ENCODE results near the gene ERBB4.

DNA sequence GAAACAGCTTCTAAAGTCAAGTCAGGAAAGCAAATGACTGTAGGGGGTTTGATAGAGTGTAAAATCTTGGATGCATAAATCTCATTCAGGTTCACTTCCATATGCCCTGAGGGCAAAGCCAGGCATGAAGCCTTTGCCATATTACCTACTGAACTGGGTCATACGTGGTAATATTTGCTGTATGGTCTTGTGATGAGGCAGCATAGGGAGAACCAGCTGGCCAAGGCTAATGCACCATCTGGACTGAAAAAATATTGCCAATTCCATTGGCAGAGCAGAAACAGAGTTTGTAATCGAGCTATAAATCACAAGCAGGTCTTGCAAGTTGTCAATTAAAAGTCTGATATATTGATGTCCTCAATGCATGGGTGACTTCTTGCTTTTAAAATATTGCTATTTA is 243.8 kb downstream of the ERBB4 start:
- no peak for TF ChIP-seq POLR2A (IDR thresholded peaks at IDR 0.05)
- TF ChIP-seq, protein P1, sequence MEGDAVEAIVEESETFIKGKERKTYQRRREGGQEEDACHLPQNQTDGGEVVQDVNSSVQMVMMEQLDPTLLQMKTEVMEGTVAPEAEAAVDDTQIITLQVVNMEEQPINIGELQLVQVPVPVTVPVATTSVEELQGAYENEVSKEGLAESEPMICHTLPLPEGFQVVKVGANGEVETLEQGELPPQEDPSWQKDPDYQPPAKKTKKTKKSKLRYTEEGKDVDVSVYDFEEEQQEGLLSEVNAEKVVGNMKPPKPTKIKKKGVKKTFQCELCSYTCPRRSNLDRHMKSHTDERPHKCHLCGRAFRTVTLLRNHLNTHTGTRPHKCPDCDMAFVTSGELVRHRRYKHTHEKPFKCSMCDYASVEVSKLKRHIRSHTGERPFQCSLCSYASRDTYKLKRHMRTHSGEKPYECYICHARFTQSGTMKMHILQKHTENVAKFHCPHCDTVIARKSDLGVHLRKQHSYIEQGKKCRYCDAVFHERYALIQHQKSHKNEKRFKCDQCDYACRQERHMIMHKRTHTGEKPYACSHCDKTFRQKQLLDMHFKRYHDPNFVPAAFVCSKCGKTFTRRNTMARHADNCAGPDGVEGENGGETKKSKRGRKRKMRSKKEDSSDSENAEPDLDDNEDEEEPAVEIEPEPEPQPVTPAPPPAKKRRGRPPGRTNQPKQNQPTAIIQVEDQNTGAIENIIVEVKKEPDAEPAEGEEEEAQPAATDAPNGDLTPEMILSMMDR (IDR thresholded peaks at IDR 0.05) = no peak

Data from breast epithelium (tissue), 3 donors.